ENCODE data around the gene KRT86.

- TF ChIP-seq CTCF (conservative IDR thresholded peaks at IDR 0.05): no peak
- TF ChIP-seq ZFX (IDR thresholded peaks at IDR 0.05): no peak
Observed at GRCh38 chr12:52323416-52324152, 49.1 kb downstream of the KRT86 start.

Measured in C4-2B (cell line).